Activated naive CD8-positive, alpha-beta T cell treated with anti-CD3 and anti-CD28 coated beads for 36 hours (primary cell): Measurements from ENCODE around the gene DMD. TPM values are rescaled to one million over a fixed set of nuclear protein-coding genes. Genes with fewer than 3 reads are reported as not detected.

ENCODE experiments used
- DNase-seq: peaks from one replicate; pipeline ENCODE4 v3.0.0; 2021
- H3K27ac Mint-ChIP-seq: one replicate; pipeline ENCODE4 v1.8.0; 2022; ENCODE audit warnings: mild to moderate bottlenecking, moderate library complexity, mixed read lengths
- H3K27me3 Mint-ChIP-seq: one replicate; pipeline ENCODE4 v1.8.0; 2022; ENCODE audit warnings: mild to moderate bottlenecking, mixed read lengths
- H3K36me3 Mint-ChIP-seq: one replicate; pipeline ENCODE4 v1.8.0; 2021; ENCODE audit warnings: mild to moderate bottlenecking, mixed read lengths
- H3K4me1 Mint-ChIP-seq: one replicate; pipeline ENCODE4 v1.8.0; 2021; ENCODE audit warnings: mixed read lengths
- H3K4me3 Mint-ChIP-seq: one replicate; pipeline ENCODE4 v1.8.0; 2022; ENCODE audit warnings: mild to moderate bottlenecking, moderate library complexity, mixed read lengths
- H3K9me3 Mint-ChIP-seq: one replicate; pipeline ENCODE4 v1.8.0; 2022; ENCODE audit warnings: mixed read lengths
- total RNA-seq, 2 experiments: library from RNA; stranded (reverse); gene quantifications; one replicate each; pipeline ENCODE4 v1.2.3, GENCODE V29; 2021

The DMD gene
- total RNA-seq, 2 experiments from 2014 or later: 0.08 to 0.46 TPM

DNA sequence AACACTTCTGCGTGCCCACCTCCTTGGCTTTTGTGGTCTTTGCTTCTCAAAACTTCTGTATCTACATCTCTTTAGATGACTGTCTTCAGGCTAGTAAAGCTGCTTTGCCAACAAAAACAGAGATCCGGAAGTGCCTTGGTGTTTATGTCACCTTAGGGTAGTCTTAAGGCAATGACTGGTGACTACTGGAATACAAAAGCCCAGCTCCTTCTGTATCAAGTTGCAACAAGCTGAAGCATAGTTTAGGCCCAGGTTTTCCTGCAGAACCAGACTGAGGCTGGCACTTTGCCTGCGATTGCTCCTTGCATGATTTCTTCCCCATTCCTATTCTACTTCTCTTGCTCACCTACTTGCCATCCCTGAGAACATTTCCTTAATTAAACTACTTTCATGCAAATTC lies 333.8 kb downstream of the DMD start:
- no peaks in the 10 kb centered on the region for H3K4me1 Mint-ChIP-seq
- no peaks in the 10 kb centered on the region for H3K27me3 Mint-ChIP-seq
- no peak for DNase-seq
- no peaks in the 10 kb centered on the region for H3K36me3 Mint-ChIP-seq
- H3K27ac Mint-ChIP-seq: no peak overlapping the region
- H3K4me3 Mint-ChIP-seq: no peak overlapping the region
- peaks cover 4% of the 10 kb centered on the region for H3K9me3 Mint-ChIP-seq

DNA sequence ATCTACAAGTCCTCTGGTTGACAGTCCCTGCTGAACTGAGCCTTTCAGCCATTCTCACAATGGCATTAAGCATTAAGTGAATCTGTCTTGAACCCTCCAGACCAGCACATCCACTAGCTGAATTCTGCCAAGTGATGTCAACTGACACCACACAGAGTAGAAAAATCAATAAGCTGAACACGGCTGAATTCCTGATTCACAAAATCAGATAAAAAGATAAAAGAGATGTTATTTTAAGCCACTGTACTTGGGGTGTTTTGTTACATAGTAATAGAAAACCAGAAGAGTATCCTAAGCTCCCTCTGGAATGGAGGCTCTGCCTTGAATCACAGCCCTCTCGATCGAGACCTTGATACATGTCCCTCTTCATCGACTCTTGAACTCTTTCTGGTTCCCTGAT lies 336.5 kb downstream of the DMD start:
- no peak overlapping the region for H3K4me3 Mint-ChIP-seq
- no peaks in the 10 kb centered on the region for H3K4me1 Mint-ChIP-seq
- peaks cover 3% of the 10 kb centered on the region for H3K9me3 Mint-ChIP-seq
- no peaks in the 10 kb centered on the region for H3K27me3 Mint-ChIP-seq
- H3K27ac Mint-ChIP-seq: no peak overlapping the region
- no peak for DNase-seq
- no peaks in the 10 kb centered on the region for H3K36me3 Mint-ChIP-seq

DNA sequence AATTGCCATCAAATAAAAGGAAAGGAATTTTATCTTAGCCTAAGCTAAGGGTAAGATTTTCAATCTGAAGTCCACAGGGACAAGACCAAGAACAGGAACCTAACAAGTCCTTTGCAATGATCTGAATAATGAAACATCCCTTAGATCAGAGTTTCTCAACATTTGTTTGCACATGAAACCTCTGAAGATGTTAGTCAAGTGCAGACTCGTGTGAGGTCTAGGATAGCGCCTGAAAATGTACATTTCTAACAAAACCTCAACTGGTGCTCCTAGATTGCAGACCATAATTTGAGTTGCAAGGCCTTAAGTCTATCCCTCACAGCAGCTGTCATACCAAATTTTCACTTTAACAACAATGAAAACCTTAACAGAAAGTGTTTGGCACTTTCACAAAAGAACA lies 337.6 kb downstream of the DMD start:
- no peaks in the 10 kb centered on the region for H3K27me3 Mint-ChIP-seq
- H3K36me3 Mint-ChIP-seq: no peaks in the 10 kb centered on the region
- H3K4me3 Mint-ChIP-seq: no peak overlapping the region
- H3K9me3 Mint-ChIP-seq: peaks cover 1% of the 10 kb centered on the region
- no peak overlapping the region for H3K27ac Mint-ChIP-seq
- no peak for DNase-seq
- no peaks in the 10 kb centered on the region for H3K4me1 Mint-ChIP-seq

DNA sequence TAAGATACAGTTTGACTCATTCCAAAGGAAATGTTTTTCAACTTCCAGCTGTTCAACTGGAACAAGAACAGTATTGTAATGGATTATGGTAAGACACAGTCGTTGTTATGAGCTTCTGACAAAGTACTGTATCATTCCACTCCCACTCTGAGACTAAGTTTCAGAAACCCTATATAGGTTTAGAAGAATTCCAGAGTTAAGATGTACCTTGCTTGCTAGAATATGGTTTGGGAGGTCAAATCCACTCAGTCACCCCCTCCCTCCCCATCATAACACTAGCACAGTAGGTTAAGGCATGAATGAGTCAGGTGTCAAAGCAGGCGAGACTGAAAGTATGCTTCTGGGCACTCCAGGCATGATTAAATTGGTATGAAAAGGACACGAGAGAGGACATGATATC lies 339.7 kb downstream of the DMD start:
- Mint-ChIP-seq H3K4me1 (no peaks in the 10 kb centered on the region), H3K27ac (no peak overlapping the region), H3K27me3 (no peaks in the 10 kb centered on the region), H3K36me3 (no peaks in the 10 kb centered on the region), H3K9me3 (no peaks in the 10 kb centered on the region), H3K4me3 (no peak overlapping the region)
- no peak for DNase-seq

DNA sequence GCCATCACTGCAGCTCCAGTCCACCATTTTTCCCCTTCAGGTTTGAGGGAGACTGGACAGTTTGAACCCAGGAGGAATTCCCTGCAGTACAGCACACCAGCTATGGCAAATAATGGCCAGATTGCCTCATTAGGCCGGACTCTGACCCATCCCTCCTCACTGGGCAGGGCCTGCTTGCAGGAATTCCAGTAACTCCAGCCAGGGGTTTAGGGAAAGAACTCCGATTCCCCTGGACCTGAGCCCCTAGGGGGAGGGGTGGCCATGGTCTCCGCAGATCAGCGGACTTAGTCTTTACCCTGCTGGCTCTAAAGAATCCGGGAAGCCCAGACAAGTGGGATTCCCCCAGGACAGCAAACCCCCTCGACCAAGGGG lies 342.8 kb downstream of the DMD start:
- no peaks in the 10 kb centered on the region for H3K36me3 Mint-ChIP-seq
- no peaks in the 10 kb centered on the region for H3K4me1 Mint-ChIP-seq
- no peak for DNase-seq
- no peaks in the 10 kb centered on the region for H3K27me3 Mint-ChIP-seq
- no peaks in the 10 kb centered on the region for H3K9me3 Mint-ChIP-seq
- H3K4me3 Mint-ChIP-seq: no peak overlapping the region
- no peak overlapping the region for H3K27ac Mint-ChIP-seq

DNA sequence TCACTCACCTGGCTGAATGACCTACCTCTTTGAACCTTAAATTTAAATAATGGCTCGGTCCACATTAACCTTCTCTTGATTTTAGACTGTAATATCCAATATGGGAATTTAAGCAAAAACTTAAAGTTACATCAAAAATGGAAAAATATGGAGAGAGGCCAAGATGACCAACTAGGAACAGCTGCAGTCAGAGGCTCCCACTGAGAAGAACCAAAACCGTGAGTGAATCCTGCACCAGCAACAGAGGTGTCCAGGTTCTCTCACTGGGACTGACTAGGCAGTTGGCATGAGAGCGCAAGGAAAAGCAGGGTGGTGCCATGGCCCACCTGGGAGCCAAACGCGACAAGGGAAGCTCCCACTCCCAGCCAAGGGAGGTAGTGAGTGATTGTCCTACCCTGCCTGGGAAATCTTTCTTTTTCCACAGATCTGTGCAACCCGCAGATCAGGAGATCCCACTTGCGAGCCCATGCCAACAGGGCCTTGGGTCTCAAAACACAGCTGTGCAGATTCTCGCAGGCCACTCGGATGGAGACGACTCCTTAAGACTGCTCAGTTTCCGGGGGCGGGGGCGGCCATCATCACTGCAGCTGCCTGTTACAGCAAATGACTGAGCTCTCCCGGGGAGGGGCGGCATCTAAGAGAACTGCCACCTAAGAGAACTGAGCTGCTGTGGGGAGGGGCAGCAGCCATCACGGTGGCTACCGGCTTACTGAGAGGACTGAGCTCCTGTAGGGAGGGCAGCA lies 343.4 kb downstream of the DMD start:
- no peaks in the 10 kb centered on the region for H3K36me3 Mint-ChIP-seq
- H3K4me3 Mint-ChIP-seq: no peak overlapping the region
- no peaks in the 10 kb centered on the region for H3K27me3 Mint-ChIP-seq
- H3K9me3 Mint-ChIP-seq: no peaks in the 10 kb centered on the region
- H3K27ac Mint-ChIP-seq: no peak overlapping the region
- no peak for DNase-seq
- no peaks in the 10 kb centered on the region for H3K4me1 Mint-ChIP-seq

DNA sequence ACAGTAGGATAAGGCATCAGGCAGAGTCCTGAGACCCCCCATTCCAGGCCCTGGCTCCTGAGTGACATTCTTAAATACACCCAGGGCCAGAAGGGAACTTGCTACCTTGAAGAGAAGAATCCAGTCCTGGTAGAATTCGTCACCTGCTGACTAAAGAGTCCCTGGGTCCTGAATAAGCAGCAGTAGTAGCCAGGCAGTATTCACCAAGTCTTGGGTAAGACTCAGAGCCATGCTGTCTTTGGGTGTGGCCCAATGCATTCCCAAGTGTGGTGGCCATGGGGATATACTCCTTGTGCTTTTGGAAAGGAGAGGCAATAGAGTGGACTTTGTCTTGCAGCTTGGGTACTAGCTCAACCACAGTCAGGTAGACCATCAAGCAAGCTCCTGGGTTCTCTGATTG lies 359.1 kb downstream of the DMD start:
- no peak overlapping the region for H3K4me3 Mint-ChIP-seq
- DNase-seq: no peak
- no peaks in the 10 kb centered on the region for H3K36me3 Mint-ChIP-seq
- H3K27me3 Mint-ChIP-seq: no peaks in the 10 kb centered on the region
- H3K4me1 Mint-ChIP-seq: no peaks in the 10 kb centered on the region
- peaks cover 8% of the 10 kb centered on the region for H3K9me3 Mint-ChIP-seq
- no peak overlapping the region for H3K27ac Mint-ChIP-seq

DNA sequence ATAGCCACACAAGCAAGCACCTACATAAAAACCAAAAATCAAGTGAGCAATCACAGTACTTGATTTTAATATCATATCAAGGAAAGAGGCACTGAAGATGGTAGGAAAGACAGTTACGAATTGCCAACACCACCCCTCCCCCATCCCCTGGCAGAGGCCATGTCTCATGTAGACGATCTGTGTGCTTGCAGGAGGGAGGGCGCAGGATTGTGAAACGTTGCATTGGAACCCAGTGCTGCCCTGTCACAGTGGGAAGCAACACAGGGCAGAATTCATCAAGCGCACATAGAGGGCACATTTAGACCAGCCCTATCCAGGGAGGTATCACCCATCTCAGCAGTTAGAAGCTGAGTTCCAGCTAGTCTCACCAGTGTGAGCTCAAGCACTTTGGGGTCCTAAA lies 359.8 kb downstream of the DMD start:
- H3K36me3 Mint-ChIP-seq: no peaks in the 10 kb centered on the region
- H3K27me3 Mint-ChIP-seq: no peaks in the 10 kb centered on the region
- H3K9me3 Mint-ChIP-seq: peaks cover 8% of the 10 kb centered on the region
- no peak for DNase-seq
- no peak overlapping the region for H3K4me3 Mint-ChIP-seq
- H3K4me1 Mint-ChIP-seq: no peaks in the 10 kb centered on the region
- H3K27ac Mint-ChIP-seq: no peak overlapping the region

DNA sequence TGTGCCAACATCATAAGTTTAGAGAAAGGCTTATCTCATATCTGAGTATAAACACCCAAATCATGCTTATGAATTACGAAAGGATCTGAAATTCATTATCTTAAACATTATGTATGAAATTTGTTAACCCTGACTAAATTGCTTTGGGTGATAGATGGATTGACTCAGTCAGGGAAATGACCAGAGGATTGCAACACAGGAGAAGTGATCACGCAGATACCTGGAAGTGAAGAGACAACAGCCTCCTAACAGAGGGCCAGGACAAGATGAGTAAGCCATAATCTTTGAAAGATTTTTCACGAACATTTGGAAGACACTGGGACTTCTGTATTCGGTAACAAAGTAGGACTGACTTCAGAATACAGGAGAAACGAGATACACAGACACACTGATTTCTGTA lies 363.4 kb downstream of the DMD start:
- Mint-ChIP-seq H3K4me1 (no peaks in the 10 kb centered on the region), H3K27me3 (no peaks in the 10 kb centered on the region), H3K36me3 (no peaks in the 10 kb centered on the region), H3K9me3 (peaks cover 2% of the 10 kb centered on the region), H3K27ac (peak overlapping the region; percentile 20), H3K4me3 (no peak overlapping the region)
- DNase-seq: no peak

DNA sequence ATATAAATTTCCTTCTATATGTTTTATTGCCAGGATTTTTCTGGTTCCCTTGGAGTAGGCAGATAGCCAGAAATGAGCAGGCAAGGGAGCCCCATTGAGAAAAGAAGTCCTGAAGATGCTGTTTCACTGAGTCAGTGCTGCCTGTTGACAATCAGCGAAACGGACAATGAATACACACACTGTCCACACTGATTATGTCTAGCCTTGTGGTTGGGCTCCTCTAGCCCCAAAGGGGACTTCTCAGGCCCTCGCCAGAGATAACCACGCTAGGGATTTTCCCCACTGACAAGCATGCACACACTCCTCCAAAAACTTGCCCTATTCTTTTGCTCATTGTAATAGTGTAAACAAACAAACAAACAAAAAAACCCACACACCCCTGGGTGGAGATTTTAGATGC lies 369.3 kb downstream of the DMD start:
- Mint-ChIP-seq H3K4me1 (no peaks in the 10 kb centered on the region), H3K4me3 (no peak overlapping the region), H3K27ac (no peak overlapping the region), H3K36me3 (no peaks in the 10 kb centered on the region), H3K9me3 (peaks cover 1% of the 10 kb centered on the region), H3K27me3 (no peaks in the 10 kb centered on the region)
- DNase-seq: no peak

DNA sequence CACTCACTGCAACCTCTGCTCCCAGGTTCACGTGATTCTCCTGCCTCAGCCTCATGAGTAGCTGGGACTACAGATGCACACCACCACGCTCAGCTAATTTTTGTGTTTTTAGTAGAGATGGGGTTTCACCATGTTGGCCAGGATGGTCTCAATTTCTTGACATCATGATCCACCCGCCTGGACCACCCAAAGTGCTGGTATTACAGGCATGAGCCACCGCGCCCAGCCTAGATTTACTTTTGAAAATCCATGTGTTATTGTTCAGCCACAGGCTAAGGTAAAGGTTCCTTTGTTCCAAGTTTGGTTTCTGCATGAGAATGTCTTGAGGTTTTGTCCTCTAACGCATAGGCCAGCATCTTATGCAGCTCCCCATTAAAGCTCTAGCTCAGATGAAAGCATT lies 371.6 kb downstream of the DMD start:
- Mint-ChIP-seq H3K27ac (no peak overlapping the region), H3K27me3 (no peaks in the 10 kb centered on the region), H3K36me3 (no peaks in the 10 kb centered on the region), H3K9me3 (peaks cover 1% of the 10 kb centered on the region), H3K4me3 (no peak overlapping the region), H3K4me1 (no peaks in the 10 kb centered on the region)
- no peak for DNase-seq

DNA sequence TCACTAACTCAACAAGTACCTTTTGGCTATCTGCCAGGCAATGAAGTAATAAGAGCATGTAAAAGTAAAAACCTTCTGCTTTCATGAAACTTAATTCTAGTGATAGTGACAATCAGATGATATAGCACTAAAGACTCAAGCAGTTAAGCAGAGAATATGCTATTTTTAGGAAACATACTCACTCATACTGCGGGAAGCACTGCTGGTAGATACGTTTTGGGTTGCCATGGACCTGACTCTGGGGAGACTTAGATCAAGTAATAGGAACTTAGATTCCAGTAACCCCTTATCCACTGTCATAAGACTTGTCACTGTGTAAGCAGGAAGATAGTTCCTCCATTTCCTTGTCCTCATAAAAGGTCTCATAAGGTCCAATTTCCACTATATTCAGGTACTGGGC lies 386.3 kb downstream of the DMD start:
- H3K9me3 Mint-ChIP-seq: no peaks in the 10 kb centered on the region
- no peak for DNase-seq
- H3K4me1 Mint-ChIP-seq: no peaks in the 10 kb centered on the region
- no peaks in the 10 kb centered on the region for H3K36me3 Mint-ChIP-seq
- H3K4me3 Mint-ChIP-seq: no peak overlapping the region
- no peaks in the 10 kb centered on the region for H3K27me3 Mint-ChIP-seq
- no peak overlapping the region for H3K27ac Mint-ChIP-seq

DNA sequence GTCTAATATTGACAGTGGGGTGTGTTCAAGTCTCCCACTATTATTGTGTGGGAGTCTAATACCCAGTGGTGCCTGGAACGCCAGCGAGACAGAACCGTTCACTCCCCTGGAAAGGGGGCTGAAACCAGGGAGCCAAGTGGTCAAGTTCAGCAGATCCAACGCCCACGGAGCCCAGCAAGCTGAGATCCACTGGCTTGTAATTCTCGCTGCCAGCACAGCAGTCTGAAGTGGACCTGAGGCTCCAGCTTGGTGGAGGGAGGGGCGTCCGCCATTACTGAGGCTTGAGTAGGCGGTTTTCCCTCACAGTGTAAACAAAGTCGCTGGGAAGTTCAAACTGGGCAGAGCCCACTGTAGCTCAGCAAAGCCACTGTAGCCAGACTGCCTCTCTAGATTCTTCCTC lies 407.3 kb downstream of the DMD start:
- H3K9me3 Mint-ChIP-seq: peaks cover 3% of the 10 kb centered on the region

DNA sequence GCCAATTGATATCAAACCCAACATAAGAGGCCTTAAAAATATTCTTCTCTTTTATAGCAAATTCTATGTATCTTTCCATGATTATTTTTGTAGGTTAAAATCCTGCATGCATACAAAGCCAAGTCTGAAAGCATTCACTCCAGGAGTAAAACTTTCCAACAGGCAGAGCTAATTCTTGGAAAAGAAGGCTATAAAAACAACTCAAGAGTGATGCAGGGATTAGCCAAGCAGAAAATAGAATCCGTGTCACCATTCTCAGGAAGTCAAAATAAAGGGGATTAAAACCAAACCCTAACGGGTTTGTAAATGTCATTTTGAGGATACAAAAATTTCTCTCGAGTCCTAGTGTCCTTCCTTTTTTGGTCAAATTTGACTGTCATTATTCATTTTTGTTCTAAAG lies 412.4 kb downstream of the DMD start:
- DNase-seq: no peak
- H3K4me1 Mint-ChIP-seq: no peaks in the 10 kb centered on the region
- no peaks in the 10 kb centered on the region for H3K36me3 Mint-ChIP-seq
- no peak overlapping the region for H3K27ac Mint-ChIP-seq
- H3K27me3 Mint-ChIP-seq: no peaks in the 10 kb centered on the region
- H3K9me3 Mint-ChIP-seq: peaks cover 2% of the 10 kb centered on the region
- H3K4me3 Mint-ChIP-seq: no peak overlapping the region

More for the DNA sequence above, 407.3 kb downstream of the DMD start:
- H3K4me3 Mint-ChIP-seq: no peak overlapping the region
- H3K36me3 Mint-ChIP-seq: no peaks in the 10 kb centered on the region
- DNase-seq: no peak
- H3K27ac Mint-ChIP-seq: no peak overlapping the region
- H3K27me3 Mint-ChIP-seq: no peaks in the 10 kb centered on the region
- H3K4me1 Mint-ChIP-seq: no peaks in the 10 kb centered on the region

DNA sequence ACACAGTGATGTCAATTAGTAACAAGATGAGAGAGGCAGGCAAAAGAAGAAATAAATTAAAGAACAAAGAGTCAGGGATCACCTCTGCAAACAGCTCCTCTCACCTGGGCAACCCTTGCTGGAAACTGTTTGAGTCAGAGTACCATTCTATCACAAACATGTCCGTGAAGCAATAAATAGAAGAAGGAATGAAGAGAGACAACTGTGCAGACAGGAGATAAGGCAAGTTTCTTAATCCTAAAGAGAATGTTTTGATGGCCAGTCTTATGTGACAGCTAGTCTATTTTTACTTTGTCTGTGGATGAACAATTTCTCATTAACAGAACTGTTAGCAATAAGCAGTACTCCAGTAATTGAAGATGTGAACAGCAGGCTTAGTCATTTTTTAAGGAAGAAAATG lies 422.4 kb downstream of the DMD start:
- no peaks in the 10 kb centered on the region for H3K4me1 Mint-ChIP-seq
- no peaks in the 10 kb centered on the region for H3K27me3 Mint-ChIP-seq
- H3K27ac Mint-ChIP-seq: no peak overlapping the region
- no peaks in the 10 kb centered on the region for H3K36me3 Mint-ChIP-seq
- no peak for DNase-seq
- H3K9me3 Mint-ChIP-seq: no peaks in the 10 kb centered on the region
- H3K4me3 Mint-ChIP-seq: no peak overlapping the region

DNA sequence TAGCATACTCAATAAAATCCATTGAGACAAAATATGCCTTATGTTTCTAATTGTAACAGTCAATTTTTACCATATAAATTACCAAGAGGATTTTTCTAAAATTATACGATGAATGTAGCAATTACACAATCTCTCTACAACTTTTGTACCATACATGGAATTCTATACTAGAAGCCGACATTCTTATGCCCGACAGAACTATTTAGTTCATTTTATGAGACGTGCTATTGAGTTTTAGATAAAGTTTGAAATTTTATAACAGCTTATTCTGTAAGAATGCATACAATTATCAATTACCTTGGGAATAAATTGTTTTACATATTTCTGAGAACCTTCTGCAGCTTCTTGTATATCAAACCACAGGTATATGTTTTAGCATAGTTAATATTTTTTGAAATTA lies 431.2 kb downstream of the DMD start:
- Mint-ChIP-seq H3K27ac (no peak overlapping the region), H3K4me3 (no peak overlapping the region), H3K4me1 (no peaks in the 10 kb centered on the region), H3K27me3 (no peaks in the 10 kb centered on the region), H3K9me3 (no peaks in the 10 kb centered on the region), H3K36me3 (no peaks in the 10 kb centered on the region)
- DNase-seq: no peak
